ENCODE data around the gene CUL5. TPM values are rescaled to one million over a fixed set of nuclear protein-coding genes. Genes with fewer than 3 reads are reported as not detected.

Gene CUL5
- total and polyA plus RNA-seq, 5 donors from 2014 or later: 24.9 to 53.1 (median 36.1) TPM

Other genes starting within 250 kb of the CUL5 start
- 10.7 TPM for gene SLC35F2, start 150.1 kb upstream of the CUL5 start, total RNA-seq
- 10 to 100 TPM; 15.1 to 23.9 (median 22.4) TPM for gene SLC35F2, start 150.1 kb upstream of the CUL5 start, polyA plus RNA-seq
- not detected for gene RAB39A, start 80.5 kb upstream of the CUL5 start, total RNA-seq
- gene RAB39A, start 80.5 kb upstream of the CUL5 start, polyA plus RNA-seq: under 1 TPM in 1 of 4 donors, not detected in 3; 0.11 TPM
- gene ACAT1, start 112.7 kb downstream of the CUL5 start, total RNA-seq: 19.0 TPM
- 10 to 100 TPM; 35.2 to 52.6 (median 44.3) TPM for gene ACAT1, start 112.7 kb downstream of the CUL5 start, polyA plus RNA-seq
- gene NPAT, start 213.7 kb downstream of the CUL5 start, total RNA-seq: 36.5 TPM
- gene NPAT, start 213.7 kb downstream of the CUL5 start, polyA plus RNA-seq: 10 to 100 TPM; 25.5 to 36.3 (median 29.9) TPM
- gene ATM, start 214.2 kb downstream of the CUL5 start, total RNA-seq: 194 TPM
- 10 to 100 TPM; 30.4 to 55.4 (median 49.3) TPM for gene ATM, start 214.2 kb downstream of the CUL5 start, polyA plus RNA-seq